ENCODE results near the gene ZNF41. TPM values are rescaled to one million over a fixed set of nuclear protein-coding genes. Genes with fewer than 3 reads are reported as not detected.

Gene ZNF41
- total RNA-seq, 1 donor from 2014 or later, result 4.4 TPM

DNA sequence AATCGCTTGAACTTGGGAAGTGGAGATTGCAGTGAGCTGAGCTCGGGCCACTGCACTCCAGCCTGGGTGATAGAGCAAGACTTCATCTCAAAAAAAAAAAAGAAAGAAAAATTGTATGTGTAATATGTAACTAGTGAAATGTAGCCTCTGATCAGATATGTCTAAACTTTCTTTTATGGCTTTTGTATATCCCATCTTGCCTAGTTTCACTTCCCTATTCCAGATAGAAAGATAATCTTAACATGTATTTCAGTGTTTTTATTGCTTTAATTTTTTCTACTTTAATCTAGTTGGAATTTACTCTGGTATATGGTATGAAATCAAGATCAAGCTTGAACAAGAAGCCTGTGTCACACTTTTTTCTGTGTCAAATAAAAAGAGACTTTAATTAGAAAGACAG lies 1.9 kb upstream of the ZNF41 start:
- no peak for DNase-seq (ENCODE audit: low read depth)
- TF ChIP-seq, protein P1, sequence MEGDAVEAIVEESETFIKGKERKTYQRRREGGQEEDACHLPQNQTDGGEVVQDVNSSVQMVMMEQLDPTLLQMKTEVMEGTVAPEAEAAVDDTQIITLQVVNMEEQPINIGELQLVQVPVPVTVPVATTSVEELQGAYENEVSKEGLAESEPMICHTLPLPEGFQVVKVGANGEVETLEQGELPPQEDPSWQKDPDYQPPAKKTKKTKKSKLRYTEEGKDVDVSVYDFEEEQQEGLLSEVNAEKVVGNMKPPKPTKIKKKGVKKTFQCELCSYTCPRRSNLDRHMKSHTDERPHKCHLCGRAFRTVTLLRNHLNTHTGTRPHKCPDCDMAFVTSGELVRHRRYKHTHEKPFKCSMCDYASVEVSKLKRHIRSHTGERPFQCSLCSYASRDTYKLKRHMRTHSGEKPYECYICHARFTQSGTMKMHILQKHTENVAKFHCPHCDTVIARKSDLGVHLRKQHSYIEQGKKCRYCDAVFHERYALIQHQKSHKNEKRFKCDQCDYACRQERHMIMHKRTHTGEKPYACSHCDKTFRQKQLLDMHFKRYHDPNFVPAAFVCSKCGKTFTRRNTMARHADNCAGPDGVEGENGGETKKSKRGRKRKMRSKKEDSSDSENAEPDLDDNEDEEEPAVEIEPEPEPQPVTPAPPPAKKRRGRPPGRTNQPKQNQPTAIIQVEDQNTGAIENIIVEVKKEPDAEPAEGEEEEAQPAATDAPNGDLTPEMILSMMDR (conservative IDR thresholded peaks at IDR 0.05; ENCODE audit: low read depth, low read length), result no peak
- H3K4me3 ChIP-seq (ENCODE audit: low read depth, low read length), result no peak overlapping the region

DNA sequence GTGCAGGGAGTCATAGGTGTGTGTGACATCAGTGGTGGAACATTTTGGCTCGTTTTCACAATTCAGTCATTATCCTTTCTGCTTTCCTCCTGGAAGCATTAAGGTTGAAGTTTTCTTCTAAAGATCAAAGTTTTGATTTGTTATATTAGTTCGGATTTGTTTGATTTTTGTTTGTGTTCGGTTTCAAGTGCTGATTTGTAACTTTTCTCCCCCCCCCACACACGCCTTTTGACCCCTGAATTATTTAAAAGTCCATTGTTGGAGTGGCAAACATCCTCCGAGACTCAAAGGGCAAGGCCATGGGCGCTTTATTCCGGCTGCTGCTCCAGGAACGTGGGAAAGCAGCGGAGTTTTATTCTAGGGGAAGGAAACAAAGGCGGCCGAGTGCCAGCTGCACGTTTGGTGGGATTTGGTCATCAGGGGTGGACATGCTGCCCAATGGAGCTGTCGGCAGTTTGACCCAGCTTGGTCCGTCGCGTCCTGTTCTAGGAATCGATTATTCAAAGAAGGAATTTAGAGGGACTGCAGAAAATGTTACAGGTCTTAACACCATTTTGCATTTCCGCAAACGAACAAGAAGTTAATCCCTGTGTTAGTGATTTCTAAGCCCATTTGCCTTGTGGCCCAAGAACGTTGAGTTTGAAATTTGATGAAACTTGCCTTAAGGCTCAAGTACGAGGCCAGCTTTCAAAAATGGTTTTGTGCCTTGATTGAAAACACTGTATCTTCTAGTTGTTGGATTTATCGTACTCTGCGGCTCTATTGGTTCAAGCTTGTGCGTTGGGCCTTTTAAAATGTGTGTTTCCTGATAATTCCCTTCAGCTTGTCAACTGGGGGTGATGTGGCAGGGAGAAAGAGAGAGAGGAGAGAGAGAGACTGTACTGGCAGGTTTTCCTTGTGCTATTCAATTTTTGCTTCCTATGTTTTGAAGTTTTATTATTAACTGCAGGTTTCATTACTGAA lies 565 bp upstream of the ZNF41 start:
- TF ChIP-seq, protein P1 (conservative IDR thresholded peaks at IDR 0.05; ENCODE audit: low read depth, low read length), result no peak
- H3K4me3 ChIP-seq (ENCODE audit: low read depth, low read length), result peak overlapping the region; percentile 70
- no peak for DNase-seq (ENCODE audit: low read depth)

DNA sequence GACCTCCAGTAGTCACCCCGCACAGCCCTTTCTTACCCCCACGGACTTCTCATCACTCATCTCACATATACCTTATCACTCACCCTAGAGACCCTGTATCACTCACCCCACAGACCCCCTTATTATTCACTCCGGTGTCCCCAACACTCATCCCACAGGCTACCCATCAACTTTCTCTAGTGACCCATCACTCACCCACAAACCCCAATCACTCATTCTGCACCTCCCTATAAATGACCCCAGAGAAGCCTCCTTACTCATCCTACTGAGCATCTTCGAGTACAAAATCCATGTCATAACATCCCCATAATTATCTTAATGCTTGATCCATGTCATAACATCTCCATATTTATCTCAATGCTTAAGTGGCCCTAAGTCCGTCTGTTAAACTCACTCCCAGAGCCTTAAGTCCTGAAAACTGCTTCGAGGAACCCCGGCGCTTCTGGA lies 934 bp downstream of the ZNF41 start:
- TF ChIP-seq, protein P1 (conservative IDR thresholded peaks at IDR 0.05; ENCODE audit: low read depth, low read length), result no peak
- H3K4me3 ChIP-seq (ENCODE audit: low read depth, low read length), result peak overlapping the region; percentile 70
- no peak for DNase-seq (ENCODE audit: low read depth)

DNA sequence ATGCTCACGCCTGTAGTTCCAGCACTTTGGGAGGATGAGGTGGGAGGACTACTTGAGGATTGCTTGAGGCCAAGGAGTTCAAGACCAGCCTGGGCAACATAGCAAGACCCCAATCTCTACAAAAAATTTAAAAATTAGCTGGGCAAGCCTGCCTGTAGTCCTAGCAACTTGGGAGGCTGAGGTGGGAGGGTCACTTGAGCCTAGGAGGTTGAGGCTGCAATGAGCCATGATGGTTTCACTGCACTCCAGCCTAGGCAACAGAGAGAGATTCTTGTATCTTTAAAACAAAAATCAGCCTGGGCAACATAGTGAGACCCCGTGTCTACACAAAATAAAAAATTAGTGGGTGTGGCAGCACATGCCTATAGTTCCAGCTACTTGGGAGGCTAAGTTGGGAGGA lies 1.9 kb downstream of the ZNF41 start:
- TF ChIP-seq, protein P1 (conservative IDR thresholded peaks at IDR 0.05; ENCODE audit: low read depth, low read length), result no peak
- no peak for DNase-seq (ENCODE audit: low read depth)
- H3K4me3 ChIP-seq (ENCODE audit: low read depth, low read length), result no peak overlapping the region

DNA sequence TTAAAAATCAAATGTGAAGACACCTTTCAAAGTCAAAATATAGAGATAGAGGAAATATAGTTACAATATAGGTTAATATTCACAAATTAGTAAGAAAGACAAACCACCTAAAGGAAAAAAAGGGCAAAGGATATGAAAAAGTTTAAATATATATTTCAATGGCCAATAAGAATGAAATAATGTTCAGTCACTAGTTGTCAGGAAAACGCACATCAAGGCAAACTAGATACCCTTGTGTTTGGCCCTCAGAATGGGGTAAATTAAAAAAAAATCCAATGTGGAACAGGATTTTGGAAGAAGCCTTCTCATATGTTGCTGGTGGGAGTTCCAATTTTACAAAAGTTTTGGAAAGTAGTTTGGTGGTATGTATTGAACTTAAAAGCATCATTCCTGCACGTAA lies 2.4 kb downstream of the ZNF41 start:
- H3K4me3 ChIP-seq (ENCODE audit: low read depth, low read length), result no peak overlapping the region
- no peak for DNase-seq (ENCODE audit: low read depth)
- TF ChIP-seq, protein P1 (conservative IDR thresholded peaks at IDR 0.05; ENCODE audit: low read depth, low read length), result no peak

DNA sequence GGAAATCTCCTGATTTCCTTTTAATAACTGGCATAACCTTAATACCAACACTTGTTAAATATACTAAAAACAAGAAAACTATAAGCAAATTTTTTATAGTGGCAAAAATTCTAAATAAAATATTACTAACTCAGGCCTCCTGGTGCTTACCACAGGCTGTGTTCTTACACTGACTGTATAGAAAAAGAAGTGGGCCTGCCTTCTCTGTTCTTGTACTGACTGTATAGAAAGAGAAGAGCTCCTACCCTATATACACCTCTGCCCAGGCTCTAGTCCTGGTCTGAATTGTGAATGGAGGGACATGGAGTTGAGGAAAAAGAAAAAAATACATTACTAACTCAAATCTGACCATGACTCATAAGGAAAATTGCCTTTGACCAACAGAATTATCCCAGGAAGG lies 7.5 kb downstream of the ZNF41 start:
- DNase-seq (ENCODE audit: low read depth), result no peak
- H3K4me3 ChIP-seq (ENCODE audit: low read depth, low read length), result no peak overlapping the region
- TF ChIP-seq, protein P1 (conservative IDR thresholded peaks at IDR 0.05; ENCODE audit: low read depth, low read length), result no peak
